Activated effector memory CD4-positive, alpha-beta T cell treated with Interleukin-2 at 50 U/mL for 16 hours (primary cell): ENCODE measurements around the gene HDAC9.

Experiments
- DNase-seq: peaks from one replicate; pipeline ENCODE4 v3.0.0-alpha.2; 2020

Gene HDAC9

DNA sequence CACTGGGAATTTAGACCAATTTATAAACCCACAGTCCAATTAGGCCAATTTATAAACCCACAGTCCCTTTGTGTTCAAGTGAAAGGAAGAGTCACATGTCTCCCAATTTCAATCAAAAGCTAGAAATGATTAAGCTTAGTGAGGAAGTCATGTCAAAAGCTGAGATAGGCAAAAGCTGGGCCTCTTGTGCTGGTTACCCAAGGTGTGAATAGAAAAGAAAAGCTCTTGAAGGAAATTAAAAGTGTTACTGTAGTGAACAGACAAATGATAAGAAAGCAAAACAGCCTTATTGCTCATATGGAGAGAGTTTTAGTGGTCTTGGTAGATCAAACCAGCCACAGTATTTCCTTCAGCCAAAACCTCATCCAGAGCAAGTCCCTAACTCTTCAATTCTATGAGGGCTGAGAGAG lies 245.0 kb downstream of the HDAC9 start:
- DNase-seq: no peak

DNA sequence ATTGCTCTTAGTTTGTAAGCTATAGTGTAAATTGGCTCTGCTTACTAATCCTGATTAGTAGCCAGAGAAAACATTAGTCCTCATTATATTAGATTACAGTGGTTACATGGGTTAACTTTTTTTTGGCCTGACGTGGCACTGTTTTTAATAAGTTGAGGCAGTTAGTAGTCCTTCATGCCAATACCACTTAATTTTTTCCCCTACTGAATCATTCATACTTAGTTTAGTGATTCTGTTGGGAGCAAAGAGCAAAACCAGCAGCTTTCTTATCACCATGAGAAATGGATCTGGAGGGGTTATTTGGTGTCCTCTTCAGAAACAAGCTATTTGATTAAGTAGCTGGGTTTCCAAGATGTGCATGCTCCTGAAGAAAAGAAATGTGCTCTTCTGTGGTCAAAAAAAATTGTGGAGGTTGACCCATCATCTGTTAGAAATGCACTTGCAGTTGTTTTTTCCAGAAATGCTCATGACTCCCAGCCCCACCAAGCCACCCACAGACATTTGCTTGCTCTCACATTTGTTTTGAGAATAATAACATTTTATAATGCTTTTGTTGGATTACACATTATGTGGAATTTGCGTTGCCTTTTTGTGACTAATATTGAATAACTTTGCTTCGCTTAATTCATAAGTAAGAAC lies 258.5 kb downstream of the HDAC9 start:
- DNase-seq: no peak

DNA sequence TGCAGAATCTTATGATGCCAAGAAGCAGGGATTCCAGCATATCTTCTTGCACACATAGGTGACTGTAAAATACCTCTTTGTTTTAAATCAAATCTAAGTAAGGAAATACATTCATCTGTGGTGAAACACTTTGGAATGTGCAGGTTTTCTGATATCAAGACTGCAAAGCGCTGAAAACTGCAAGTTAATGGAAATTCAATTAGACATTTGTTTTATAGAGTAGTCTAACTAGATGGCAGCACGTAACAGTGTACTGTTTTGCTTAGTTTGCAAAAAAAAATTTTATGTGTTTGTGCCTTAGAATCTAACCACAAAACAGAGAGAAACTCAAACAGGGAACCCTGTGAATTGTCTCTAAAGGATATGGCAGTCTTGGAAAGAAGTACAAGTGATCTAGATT lies 259.2 kb downstream of the HDAC9 start:
- no peak for DNase-seq

DNA sequence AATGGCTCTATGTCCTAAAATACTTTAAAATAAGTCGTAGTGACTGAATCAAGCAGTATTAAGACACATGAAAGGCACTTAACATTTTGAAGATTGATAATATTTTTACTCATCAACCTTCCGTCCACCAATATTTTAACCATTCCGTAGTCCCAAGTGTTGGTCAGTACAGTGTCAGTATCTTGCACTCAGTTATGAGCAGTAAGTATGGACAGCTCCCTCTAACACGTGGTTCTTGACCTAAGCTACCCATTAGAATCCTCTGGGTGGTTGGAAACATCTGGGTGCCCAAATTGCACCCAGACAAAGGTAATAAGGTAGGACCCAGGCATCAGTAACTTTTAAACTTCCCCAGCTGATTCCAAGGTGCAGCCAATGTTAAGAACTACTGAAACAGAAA lies 260.2 kb downstream of the HDAC9 start:
- DNase-seq: no peak

DNA sequence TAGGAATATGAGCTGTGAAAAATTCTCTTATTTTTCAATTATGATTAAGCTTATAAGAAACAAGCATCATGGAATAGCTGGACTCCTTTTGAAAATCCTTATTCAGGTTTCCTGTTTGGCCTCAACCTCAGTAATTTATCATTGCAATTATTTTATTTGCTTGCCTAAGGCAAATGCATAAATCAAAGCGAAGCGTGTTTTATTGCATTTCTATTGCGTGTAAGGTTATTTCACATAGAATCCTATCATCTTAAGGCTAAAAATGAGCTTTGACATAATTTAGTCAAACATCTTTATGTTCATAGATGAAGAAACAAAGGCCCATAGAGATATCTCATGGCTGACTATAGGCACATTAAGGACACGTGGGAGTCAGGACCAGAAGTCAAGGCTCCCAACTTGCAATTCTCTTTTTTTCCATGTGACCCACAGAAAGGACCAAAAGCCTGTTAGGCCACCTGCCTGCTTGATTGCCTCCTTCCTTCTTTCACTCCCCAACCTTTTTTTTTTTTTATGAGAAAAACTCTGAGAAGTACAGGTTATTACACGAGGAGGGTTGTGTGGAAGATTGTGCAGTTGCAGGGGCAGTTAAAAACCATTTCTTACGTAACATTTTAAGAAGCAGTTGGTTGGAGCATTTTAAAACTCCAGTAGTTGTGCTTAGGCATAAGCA lies 261.0 kb downstream of the HDAC9 start:
- no peak for DNase-seq

DNA sequence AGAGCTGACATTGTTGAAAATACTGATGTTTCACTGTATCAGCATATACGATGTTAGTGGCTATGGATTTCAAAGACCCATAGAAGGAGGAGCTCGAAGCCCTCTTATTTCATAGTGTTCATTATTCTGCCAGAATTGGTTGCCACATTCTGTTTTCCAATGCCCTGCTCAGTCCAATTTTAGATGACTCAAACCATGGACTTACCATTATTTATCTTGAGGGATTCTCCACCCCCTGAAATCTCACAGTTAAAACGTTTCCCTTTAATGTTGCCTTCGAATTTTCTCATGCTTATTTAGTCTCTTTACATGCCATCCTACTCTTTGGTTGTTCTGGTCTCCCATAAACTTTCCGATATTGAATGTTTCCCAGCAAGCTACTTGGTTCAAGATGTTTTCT lies 264.5 kb downstream of the HDAC9 start:
- DNase-seq: no peak

DNA sequence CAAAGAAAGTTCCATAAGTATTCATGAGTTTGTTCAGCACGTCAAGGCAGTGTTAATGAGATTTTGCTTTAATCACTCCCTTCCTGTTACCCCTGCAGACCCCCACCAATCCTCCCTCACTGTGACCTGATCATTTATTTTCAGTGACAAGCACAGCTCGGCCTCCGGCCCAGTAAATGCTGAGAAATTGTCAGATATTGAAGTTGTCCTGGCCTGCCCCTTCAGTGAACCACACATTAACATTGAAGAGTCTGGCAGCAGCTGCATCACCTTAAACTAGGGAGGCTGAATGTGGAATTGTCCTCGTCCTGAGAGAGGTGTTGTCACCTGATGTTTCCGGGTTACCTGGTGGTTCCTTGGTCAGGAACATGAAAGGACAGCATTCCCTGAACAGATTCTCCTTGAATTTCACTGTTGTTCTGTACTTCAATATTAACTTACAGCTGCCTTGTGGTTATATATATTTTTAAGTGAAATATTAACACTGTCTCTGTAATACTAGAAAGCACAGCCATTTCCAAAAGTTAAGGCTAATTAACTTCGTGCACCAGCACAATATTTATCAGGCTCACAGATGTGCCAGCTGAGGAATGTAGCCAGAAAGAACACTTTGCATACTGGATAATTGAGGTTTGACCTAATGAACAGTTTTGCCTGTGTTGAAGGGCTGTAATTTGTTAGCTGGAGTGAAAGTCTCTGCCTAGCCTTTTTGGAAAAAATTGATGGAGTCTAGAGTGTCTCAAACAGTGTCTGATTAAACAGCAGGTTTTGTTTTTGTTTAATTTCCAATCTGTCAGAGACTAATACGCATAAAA lies 265.3 kb downstream of the HDAC9 start:
- no peak for DNase-seq

DNA sequence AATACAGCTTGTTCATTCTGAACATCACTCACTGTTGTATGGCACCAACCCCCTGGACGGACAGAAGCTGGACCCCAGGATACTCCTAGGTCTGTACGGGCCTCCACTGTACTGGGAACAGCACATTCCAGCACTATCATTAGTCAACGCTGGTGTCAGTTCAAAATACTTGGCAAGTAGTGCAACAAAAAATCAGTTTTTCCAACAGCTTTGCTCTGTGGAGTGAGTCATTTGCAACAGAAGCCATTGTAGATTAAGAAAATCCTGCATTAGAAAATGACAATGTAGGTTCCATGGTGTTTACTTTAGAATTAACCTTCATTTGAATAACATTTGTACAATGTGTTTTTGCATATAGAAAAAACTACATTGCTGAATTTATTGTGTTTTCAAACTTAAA lies 266.6 kb downstream of the HDAC9 start:
- DNase-seq: no peak

DNA sequence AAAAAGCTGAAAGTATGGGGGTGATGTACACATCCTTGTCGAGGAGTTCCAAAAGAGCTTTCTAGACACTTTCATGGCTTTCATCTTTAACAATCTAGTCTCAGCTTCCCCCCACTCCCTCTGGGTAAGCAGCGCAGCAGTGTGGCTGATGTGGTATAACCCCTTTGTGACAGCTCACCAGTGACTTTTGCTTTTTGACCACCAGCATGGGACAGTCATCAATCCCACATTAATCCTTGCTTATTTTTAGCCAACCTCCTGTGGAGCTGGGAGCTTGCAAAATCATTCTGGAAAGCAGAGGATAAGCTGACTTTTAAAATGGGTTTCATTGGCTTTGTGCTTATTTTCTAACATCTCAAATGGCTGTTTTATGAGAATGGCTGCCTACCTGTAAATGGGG lies 272.7 kb downstream of the HDAC9 start:
- DNase-seq: no peak

DNA sequence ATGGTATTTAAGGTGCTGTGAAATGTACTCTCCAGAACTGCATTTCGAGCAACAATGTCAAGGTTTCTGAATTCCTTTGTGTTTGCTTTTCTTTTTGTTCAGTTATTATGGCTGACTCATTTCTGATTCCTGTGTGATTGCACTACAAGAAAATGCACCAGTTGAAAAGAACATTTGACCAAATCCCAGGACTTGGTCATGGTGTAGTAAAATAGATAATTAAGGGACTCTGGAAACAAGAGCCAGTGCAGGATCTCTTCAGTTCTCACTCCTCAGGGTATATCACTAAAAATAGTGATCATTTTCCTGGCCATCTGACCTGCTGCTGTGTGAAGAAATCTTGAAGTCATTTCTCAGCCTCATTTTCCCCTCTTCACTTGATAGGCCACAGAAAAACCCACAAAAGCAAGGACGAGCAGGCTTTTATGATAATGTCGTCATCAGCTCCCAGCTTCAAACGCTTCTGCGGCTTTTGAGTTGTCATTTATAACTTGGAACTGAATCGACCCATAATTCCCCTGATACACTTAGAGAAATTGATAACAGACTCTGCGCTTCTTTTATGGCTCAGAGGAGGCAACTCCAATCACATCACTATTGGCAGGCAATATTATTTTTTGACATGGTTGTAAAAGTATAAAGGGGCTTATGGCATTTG lies 274.7 kb downstream of the HDAC9 start:
- no peak for DNase-seq

DNA sequence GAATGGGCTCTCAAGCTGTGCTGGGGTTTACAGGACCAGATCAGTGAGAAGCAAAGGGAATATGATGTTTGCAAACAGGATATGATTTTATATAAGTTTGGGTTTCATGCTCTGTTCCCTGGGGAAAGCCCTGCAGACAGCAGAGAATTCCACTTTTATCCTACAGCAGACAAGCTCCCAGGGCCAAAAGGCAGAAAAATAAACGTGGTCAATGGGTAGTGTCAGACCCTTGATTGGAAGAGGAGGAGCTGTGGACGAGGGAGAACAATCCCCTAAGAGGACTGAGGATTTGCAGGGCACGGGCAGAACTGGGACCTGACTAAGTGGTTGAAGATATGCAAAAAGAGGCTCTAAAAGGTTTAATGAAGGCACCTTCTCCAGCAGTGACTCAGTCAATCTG lies 275.3 kb downstream of the HDAC9 start:
- DNase-seq: no peak

DNA sequence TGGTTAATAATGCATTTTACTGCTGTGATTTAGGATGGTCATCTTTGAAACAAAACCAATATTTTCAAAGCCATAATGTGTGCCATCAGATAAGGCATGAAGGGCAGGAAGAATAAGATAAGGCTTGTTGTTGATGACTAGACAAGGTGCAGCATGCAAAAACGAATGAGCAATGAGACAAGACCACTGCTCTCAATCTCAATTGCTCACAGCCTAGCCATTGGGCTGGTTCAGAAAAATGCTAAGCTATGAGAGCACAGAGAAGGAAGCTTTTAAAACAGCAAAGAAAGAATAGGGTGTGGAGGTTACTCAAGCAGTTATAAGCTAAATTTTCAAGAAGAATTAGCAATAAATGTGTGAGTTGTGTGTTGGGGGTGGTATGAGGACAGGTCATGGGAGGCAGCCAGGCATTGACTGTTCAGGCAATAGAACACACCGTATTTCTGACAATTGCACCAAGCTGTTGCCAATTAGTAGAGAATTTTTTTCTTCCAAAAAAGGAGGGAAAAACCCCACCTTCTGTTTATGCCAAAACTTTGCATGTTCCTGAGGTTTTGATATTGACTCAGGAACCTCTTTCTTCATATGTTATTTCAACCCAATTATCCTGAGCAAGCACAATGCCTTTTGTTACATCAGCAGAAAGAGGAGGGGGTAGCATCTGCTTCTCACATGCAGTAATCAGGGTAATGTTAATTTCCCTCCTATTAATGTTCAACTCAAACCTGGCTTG lies 276.5 kb downstream of the HDAC9 start:
- no peak for DNase-seq

DNA sequence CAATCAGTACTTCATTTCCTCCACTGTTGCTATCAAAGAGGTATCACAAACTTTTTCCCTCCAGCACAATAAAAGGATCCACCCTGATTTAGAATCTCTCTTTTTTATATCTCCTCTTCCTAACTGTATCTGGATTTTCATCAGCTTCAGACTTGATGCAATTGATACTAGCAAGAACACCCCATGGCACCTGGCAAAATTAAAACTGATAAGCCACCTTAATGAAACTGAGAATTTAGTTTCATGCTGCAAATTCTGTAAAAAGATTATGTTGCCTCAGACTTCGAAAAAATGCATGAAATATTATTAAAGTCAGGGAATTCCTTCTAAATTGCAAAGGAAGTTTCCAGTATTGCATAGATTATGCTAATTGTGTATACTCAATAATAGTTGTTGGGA lies 277.0 kb downstream of the HDAC9 start:
- no peak for DNase-seq

DNA sequence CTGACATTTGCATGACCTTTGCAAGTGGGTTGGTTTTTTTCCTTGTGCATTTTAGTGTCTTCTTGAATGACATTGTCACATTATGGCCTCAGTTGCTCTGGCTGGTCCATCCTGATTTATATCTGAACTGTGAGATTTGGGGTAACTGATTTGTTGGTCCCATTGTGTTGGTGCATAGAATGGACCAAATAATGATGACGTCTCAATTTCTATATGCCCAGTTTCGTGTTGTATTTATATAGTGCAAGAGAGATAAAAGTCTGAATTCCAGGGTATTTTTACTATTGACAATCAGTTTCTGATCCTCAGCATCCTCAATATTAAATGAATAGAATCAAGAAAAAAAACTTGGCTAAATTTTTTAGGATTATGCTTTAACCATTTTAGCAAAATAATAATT lies 281.8 kb downstream of the HDAC9 start:
- DNase-seq: no peak

DNA sequence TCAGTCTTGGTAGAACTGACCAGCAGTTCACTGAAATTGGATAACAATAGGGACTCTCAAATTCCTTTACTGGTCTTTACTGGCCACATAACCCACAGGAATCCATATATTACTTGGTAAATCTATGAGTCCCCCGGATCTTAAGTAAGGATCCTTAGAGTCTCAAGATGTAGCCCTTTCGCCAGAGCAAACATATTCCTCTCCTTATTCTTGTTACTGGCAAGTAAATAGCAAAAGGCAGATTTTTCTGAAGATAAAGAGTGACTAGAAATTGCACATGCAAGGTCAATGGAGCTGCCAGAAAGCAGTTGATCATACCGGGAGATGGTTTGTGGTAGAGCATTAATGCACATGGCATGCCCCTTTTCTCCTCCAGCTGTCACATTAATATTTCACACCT lies 283.0 kb downstream of the HDAC9 start:
- DNase-seq: no peak

DNA sequence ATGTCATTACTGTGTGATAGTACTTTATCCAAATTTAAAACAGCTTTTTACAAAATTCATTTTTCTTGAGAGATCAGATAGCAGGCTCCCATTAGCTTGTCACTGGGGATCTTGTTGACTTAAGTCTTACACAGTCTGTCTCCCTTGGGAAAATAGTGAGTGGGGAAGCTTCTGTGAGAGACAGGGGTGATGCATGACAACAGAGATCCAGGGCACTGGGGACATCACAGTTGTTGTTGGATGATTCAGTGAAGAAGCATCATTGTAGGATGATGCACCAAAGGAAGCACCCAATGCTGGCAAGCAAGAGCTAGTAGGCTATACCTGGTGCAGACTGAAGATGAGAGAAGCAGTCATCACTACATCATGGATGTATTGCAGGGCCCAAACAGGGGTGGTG lies 284.7 kb downstream of the HDAC9 start:
- no peak for DNase-seq

DNA sequence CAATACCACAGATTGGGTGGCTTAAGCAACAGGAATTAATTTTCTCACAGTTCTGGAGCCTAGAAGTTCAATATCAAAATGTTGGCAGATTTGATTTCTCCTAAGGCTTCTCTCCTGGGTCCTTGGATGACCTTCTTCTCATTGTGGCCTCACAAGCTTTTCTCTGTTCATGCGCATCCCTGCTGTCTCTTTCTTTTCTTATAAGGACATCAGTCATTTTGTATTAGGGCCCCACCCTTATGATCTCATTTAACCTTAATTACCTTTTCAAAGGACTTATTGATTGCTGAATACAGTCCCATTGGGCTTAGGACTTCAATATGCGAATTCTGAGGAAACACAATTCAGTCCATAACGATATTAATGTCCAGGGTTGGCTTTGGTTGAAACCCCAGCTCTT lies 285.4 kb downstream of the HDAC9 start:
- DNase-seq: no peak

DNA sequence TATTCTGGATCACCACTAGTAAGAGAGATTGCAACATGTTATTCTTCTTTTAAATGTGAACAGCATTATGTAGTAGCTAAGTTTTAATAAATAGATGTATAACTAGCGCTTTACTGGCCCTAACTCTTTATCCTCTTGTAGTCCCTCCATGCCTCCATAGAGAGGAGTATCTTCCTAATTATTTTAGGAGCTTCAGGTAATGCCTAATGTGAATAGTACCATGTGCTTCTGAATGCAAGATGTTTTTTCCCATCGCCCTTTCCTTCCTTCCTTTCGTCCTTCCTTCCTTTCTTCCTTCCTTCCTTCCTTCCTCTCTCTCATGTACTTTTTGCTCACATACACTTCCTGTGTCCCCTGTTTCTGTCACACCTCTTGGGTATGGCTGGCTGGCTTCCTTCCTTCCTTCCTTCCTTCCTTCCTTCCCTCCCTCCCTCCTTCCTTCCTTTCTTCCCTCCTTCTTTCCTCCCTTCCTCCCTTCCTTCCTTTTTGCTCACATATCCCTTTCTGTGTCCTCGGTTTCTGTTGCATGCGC lies 290.7 kb downstream of the HDAC9 start:
- DNase-seq: no peak

DNA sequence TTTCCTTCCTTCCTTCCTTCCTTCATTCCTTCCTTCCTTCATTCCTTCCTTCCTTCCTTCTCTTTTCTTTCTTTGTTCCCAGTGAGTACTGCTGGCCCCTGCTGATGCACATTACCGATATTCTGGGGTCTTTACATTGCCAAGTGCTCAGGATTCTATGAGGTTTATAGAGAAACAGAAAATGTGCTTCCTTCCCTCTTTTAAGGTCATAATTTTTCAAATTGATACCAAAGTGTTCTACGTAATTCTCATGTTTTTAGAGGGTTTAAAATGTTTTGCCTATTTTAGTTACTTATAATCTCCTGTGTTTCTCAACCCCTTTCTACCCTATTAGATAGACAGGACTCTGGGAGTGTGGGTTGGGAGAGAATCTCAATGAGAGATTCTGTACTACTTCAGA lies 291.2 kb downstream of the HDAC9 start:
- no peak for DNase-seq

DNA sequence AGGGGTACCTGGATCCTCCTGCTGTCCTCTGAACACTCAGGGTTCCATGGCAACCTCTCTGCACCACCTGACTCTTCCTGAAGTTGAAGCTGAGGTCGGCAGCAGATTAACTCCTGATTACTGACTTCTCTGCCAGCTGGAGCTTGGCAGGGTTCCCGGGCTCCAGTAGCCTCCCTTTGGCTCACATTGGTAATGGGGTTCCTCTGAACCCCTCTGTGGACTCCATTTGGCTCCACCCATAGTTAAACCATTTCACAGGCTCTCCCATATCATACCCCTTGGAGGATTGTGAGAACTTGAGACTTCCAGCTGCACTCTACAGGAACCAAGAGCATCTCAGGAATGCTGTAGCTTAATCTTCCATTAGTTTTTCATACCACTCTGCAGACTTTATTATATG lies 292.5 kb downstream of the HDAC9 start:
- DNase-seq: no peak

DNA sequence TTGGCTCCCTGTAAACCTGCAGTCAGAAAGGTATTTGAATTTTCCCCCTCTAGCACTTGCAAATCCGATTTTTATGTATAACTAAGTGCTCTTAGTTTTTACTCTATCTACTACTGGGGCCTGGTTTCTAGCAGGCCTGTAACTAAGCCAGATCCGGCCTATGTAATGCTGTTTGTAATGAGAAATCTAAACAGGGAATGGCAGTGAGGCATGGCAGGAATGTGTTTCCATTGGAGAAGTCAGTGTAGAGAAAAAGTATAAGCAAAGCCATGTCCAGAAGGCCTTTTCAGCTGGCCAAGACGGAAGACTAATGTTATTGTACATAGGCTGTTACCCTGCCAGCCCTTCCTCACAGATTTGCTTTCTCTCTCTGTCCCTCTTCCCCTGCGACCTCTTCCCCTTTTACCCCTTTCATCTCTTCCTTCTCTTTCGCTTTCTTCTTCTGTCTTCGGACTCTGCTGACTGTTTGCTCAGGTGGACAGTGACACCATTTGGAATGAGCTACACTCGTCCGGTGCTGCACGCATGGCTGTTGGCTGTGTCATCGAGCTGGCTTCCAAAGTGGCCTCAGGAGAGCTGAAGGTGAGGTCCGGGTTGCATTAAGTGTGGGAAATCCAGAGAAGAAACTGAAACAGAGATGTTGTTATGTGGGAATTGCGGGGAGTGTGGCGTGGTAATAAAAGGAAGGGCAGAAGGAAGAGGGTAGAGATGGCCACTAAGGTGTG lies 297.5 kb downstream of the HDAC9 start:
- no peak for DNase-seq

DNA sequence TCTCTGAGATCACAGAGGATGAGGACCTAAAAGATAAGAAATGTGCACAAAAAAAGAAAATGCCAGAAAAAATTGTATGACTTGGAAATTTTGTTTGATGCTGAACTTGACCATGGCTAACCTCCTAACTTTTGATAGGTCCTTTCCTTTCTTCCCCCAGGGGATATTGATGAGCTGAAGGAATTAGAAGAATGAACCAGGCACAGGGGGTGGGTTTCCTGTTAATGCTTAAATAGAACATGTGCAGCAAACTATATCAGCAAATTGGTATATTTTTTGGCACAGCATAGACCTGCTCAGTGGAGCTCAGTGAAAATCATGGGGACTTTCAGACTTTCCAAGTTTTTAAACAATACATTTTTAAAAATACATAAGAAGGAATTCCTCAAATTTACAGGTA lies 300.7 kb downstream of the HDAC9 start:
- DNase-seq: no peak
